ENCODE results near the gene CAMTA1. TPM values are rescaled to one million over a fixed set of nuclear protein-coding genes. Genes with fewer than 3 reads are reported as not detected.

CAMTA1 gene
- total RNA-seq, 1 donor from 2014 or later = 99.0 TPM

- DNase-seq (ENCODE audit: low spot score, unreplicated experiment) = no peak
- Mint-ChIP-seq H3K4me1 (ENCODE audit: low read depth) (no peaks in the 10 kb centered on the region), H3K4me3 (ENCODE audit: low read depth) (no peak overlapping the region), H3K36me3 (ENCODE audit: insufficient read depth) (peaks cover 16% of the 10 kb centered on the region), H3K27ac (no peak overlapping the region), H3K9me3 (ENCODE audit: low read depth) (peaks cover 14% of the 10 kb centered on the region), H3K27me3 (no peaks in the 10 kb centered on the region)
- no peak for TF ChIP-seq CTCF (IDR thresholded peaks at IDR 0.05; ENCODE audit: unreplicated experiment)
These were observed 1024.5 kb downstream of the CAMTA1 start for GRCh38 chr1:7809742-7810141.

GRCh38 chr1:7810395-7810794 lies 1025.1 kb downstream of the CAMTA1 start:
- no peak for DNase-seq (ENCODE audit: low spot score, unreplicated experiment)
- Mint-ChIP-seq H3K4me1 (ENCODE audit: low read depth) (no peaks in the 10 kb centered on the region), H3K9me3 (ENCODE audit: low read depth) (peaks cover 18% of the 10 kb centered on the region), H3K27ac (no peak overlapping the region), H3K4me3 (ENCODE audit: low read depth) (no peak overlapping the region), H3K27me3 (no peaks in the 10 kb centered on the region), H3K36me3 (ENCODE audit: insufficient read depth) (peaks cover 16% of the 10 kb centered on the region)
- no peak for TF ChIP-seq CTCF (IDR thresholded peaks at IDR 0.05; ENCODE audit: unreplicated experiment)

DNA sequence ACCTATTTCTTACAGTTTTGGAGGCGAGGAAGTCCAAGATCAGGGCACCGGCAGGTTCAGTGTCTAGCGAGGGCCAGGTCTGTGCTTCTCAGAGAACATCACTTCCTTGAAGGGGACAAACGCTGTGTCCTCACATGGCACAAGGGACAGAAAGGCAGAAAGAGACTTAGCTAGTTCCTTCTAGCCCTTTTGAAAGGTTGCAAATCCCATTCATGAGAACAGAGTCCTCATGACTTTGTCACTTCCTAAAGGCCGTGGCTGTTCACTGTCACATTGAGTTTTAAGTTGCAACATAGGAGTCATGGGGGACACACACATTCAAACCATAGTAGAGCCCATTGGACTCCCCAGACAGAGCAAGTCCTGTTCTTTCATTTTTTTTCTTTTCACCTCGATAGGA lies 1026.2 kb downstream of the CAMTA1 start:
- Mint-ChIP-seq H3K4me1 (ENCODE audit: low read depth) (no peaks in the 10 kb centered on the region), H3K9me3 (ENCODE audit: low read depth) (peaks cover 18% of the 10 kb centered on the region), H3K4me3 (ENCODE audit: low read depth) (no peak overlapping the region), H3K27ac (no peak overlapping the region), H3K27me3 (no peaks in the 10 kb centered on the region), H3K36me3 (ENCODE audit: insufficient read depth) (peaks cover 16% of the 10 kb centered on the region)
- DNase-seq (ENCODE audit: low spot score, unreplicated experiment) = no peak
- no peak for TF ChIP-seq CTCF (IDR thresholded peaks at IDR 0.05; ENCODE audit: unreplicated experiment)

DNA sequence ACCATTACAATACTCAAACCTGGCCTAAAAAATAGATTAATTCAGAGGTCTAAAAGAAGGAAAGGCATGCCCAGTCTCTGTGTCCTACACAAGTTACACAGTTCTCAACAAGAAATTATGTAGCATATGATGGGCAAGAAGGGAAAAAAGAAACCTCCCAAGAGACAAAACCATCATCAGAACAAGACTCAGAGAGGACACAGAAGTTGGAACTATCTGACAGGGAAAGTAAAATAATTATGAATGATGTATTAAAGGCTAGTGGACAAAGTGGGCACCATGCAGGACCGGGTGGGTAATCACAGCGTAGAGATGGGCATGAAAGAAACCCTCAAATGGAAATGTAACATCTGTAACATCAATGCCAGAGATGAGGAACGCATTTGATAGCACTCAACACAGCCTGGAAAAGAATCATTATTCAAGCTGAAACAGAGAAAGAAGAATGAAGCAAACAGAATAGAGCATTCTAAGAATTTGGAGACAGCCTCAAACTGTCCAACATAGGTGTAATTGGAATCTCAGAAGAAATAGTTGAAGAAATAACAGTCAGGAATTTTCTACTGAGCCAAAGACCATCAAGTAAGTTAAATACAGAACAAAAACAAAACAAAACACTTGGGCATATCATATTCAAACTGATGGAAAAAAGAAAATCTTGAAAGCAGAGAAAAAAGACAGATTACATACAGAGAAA lies 1028.6 kb downstream of the CAMTA1 start:
- Mint-ChIP-seq H3K36me3 (ENCODE audit: insufficient read depth) (peaks cover 16% of the 10 kb centered on the region), H3K27ac (no peak overlapping the region), H3K4me3 (ENCODE audit: low read depth) (no peak overlapping the region), H3K4me1 (ENCODE audit: low read depth) (no peaks in the 10 kb centered on the region), H3K9me3 (ENCODE audit: low read depth) (peaks cover 18% of the 10 kb centered on the region), H3K27me3 (no peaks in the 10 kb centered on the region)
- TF ChIP-seq CTCF (IDR thresholded peaks at IDR 0.05; ENCODE audit: unreplicated experiment) = no peak
- DNase-seq (ENCODE audit: low spot score, unreplicated experiment) = no peak

Other genes with a start within 250 kb of the CAMTA1 start
- 44.1 and 49.5 TPM in 2 replicates for gene NOL9, start 230.9 kb upstream of the CAMTA1 start, total RNA-seq
- gene TAS1R1, start 230.1 kb upstream of the CAMTA1 start, total RNA-seq = not detected in 2 replicates
- 49.7 and 55.9 TPM in 2 replicates for gene ZBTB48, start 205.5 kb upstream of the CAMTA1 start, total RNA-seq
- gene KLHL21, start 182.6 kb upstream of the CAMTA1 start, total RNA-seq = 21.0 and 21.3 TPM in 2 replicates
- gene PHF13, start 171.7 kb upstream of the CAMTA1 start, total RNA-seq = 29.1 TPM in 2 replicates
- 22.9 TPM in 2 replicates for gene THAP3, start 160.6 kb upstream of the CAMTA1 start, total RNA-seq
- gene DNAJC11, start 83.6 kb upstream of the CAMTA1 start, total RNA-seq = 64.1 and 65.8 TPM in 2 replicates

Data from progenitor cell of endocrine pancreas (in vitro differentiated cells).